ENCODE data around the gene IZUMO4. TPM values are rescaled to one million over a fixed set of nuclear protein-coding genes. Genes with fewer than 3 reads are reported as not detected.
A peak's percentile ranks its signal among the peaks of the same experiment; 100 is the strongest.

Gene IZUMO4
- total RNA-seq = 1 to 10 TPM in 1 of 2 donors, under 1 TPM in 1; 0.67 to 1.4 TPM

GRCh38 chr19:2096480-2097202 lies at the start of gene IZUMO4:
Gene IZUMO4, plus strand, starts transcription at chr19:2096915. Its CDS starts 31 bp downstream, at chr19:2096946.
- peak; percentile 98 for DNase-seq (ENCODE audit: low spot score)
- Histone ChIP-seq H3K27me3 (no peaks in the 10 kb centered on the region), H3K4me1 (peaks cover 0 to 39% of the 10 kb centered on the region in 2 donors), H3K27ac (peak within 1 kb of the TSS; percentile 95 to 96), H3K4me3 (peak within 1 kb of the TSS; percentile 80 to 85), H3K9me3 (no peaks in the 10 kb centered on the region), H3K36me3 (peaks cover 26% of the 10 kb centered on the region)
- peak; percentile 30 to 58 for TF ChIP-seq CTCF (IDR thresholded peaks at IDR 0.05)

GRCh38 chr19:2047076-2047448 lies 49.7 kb upstream of the IZUMO4 start:
- Histone ChIP-seq H3K27ac (peak overlapping the region; percentile 98 to 99), H3K4me3 (no peak overlapping the region), H3K4me1 (peaks cover 0 to 84% of the 10 kb centered on the region in 2 donors), H3K9me3 (no peaks in the 10 kb centered on the region), H3K27me3 (no peaks in the 10 kb centered on the region), H3K36me3 (peaks cover 44% of the 10 kb centered on the region)
- DNase-seq (ENCODE audit: low spot score) = no peak
- no peak for TF ChIP-seq CTCF (IDR thresholded peaks at IDR 0.05)

- peaks cover 39% of the 10 kb centered on the region for H3K36me3 ChIP-seq
- TF ChIP-seq CTCF (IDR thresholded peaks at IDR 0.05) = no peak
- no peak for DNase-seq (ENCODE audit: low spot score)
- H3K27me3 ChIP-seq = no peaks in the 10 kb centered on the region
- H3K27ac ChIP-seq = peak overlapping the region; percentile 98 to 99
- no peaks in the 10 kb centered on the region for H3K9me3 ChIP-seq
- peaks cover 0 to 85% of the 10 kb centered on the region in 2 donors for H3K4me1 ChIP-seq
- H3K4me3 ChIP-seq = no peak overlapping the region
Measured at GRCh38 chr19:2047449-2048103, 49.1 kb upstream of the IZUMO4 start.

- no peaks in the 10 kb centered on the region for H3K9me3 ChIP-seq
- peaks cover 0 to 78% of the 10 kb centered on the region in 2 donors for H3K4me1 ChIP-seq
- no peak for DNase-seq (ENCODE audit: low spot score)
- no peaks in the 10 kb centered on the region for H3K27me3 ChIP-seq
- peak overlapping the region; percentile 98 to 99 for H3K27ac ChIP-seq
- peaks cover 32% of the 10 kb centered on the region for H3K36me3 ChIP-seq
- H3K4me3 ChIP-seq = peak overlapping the region; percentile 88 to 95
- TF ChIP-seq CTCF (IDR thresholded peaks at IDR 0.05) = no peak
Measured at GRCh38 chr19:2048104-2048958, 48.4 kb upstream of the IZUMO4 start.

GRCh38 chr19:2048959-2049740 lies 47.6 kb upstream of the IZUMO4 start:
- H3K27ac ChIP-seq = peak overlapping the region; percentile 98 to 99
- no peaks in the 10 kb centered on the region for H3K27me3 ChIP-seq
- H3K36me3 ChIP-seq = peaks cover 29% of the 10 kb centered on the region
- DNase-seq (ENCODE audit: low spot score) = no peak
- H3K4me3 ChIP-seq = peak overlapping the region; percentile 88 to 95
- H3K4me1 ChIP-seq = peaks cover 0 to 77% of the 10 kb centered on the region in 2 donors
- no peaks in the 10 kb centered on the region for H3K9me3 ChIP-seq
- TF ChIP-seq CTCF (IDR thresholded peaks at IDR 0.05) = no peak
